Large intestine (tissue), 3 donors: ENCODE results near the gene ZNF784. TPM values are rescaled to one million over a fixed set of nuclear protein-coding genes. Genes with fewer than 3 reads are reported as not detected.
A peak's percentile ranks its signal among the peaks of the same experiment; 100 is the strongest.

Experiments used
- DNase-seq, 2 donors: peaks; one replicate each; pipeline versions ENCODE4 v3.0.0 to v3.0.0-alpha.2; 2013
- H3K27ac ChIP-seq: one replicate; pipeline ENCODE4 v1.5.1; 2013; ENCODE audit warnings: low read length
- H3K27me3 ChIP-seq: 2 replicates; pipeline ENCODE4 v1.6.1; 2013; ENCODE audit warnings: low read length; ENCODE audit not compliant: control insufficient read depth, insufficient read depth
- H3K36me3 ChIP-seq: 2 replicates; pipeline ENCODE4 v1.6.1; 2013; ENCODE audit warnings: low read length; ENCODE audit not compliant: control insufficient read depth, insufficient read depth
- H3K4me1 ChIP-seq: one replicate; pipeline ENCODE4 v1.6.1; 2013; ENCODE audit warnings: low read length; ENCODE audit not compliant: control insufficient read depth, insufficient read depth
- H3K4me3 ChIP-seq: one replicate; pipeline ENCODE4 v1.5.1; 2013; ENCODE audit warnings: low read length
- H3K9me3 ChIP-seq: one replicate; pipeline ENCODE4 v1.6.1; 2013; ENCODE audit warnings: mild to moderate bottlenecking, low read depth, low read length, moderate library complexity; ENCODE audit not compliant: control insufficient read depth
- WGBS: methylation state at CpG from one replicate; pipeline ENCODE4 v1.1.5; 2013; ENCODE audit warnings: low lambda C conversion rate; ENCODE audit not compliant: insufficient coverage; 5-methylcytosine and 5-hydroxymethylcytosine counted together
- polyA plus RNA-seq: library from polyadenylated mRNA; unstranded; fragments of 120-200 nt; gene quantifications from one replicate; pipeline ENCODE4 v1.2.1, GENCODE V29; 2013

The ZNF784 gene
- polyA plus RNA-seq, 1 donor = 15.6 TPM

GRCh38 chr19:55635856-55636440 is 11.6 kb upstream of the ZNF784 start:
- no CpG with 5 or more reads among the region's 7 CpGs for WGBS
- Histone ChIP-seq H3K36me3 (peaks cover 4% of the 10 kb centered on the region), H3K4me1 (peaks cover 17% of the 10 kb centered on the region), H3K27ac (no peak overlapping the region), H3K4me3 (peak overlapping the region; percentile 99), H3K9me3 (peaks cover 5% of the 10 kb centered on the region), H3K27me3 (no peaks in the 10 kb centered on the region)
- DNase-seq = no peak

DNA sequence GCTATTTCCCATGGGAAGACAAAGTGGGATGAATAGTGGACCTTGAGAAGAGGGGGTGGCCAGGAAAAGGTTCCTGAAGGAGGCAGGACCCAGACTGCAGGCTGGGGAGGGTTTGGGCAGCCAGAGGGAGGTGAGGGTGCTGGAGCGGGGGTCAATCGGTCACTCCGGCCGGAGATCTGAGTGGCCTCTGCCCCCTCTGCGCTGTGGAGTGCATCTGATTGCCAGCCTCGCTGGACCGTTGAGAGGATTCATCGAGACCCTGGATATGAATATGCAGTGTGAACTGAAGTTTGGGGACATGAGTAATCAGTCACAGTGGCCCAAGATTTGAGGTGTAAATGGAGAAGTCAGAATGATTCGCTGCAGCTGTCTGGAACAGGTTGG is 11.0 kb upstream of the ZNF784 start:
- Histone ChIP-seq H3K4me1 (peaks cover 15% of the 10 kb centered on the region), H3K36me3 (peaks cover 4% of the 10 kb centered on the region), H3K27me3 (no peaks in the 10 kb centered on the region), H3K9me3 (peaks cover 5% of the 10 kb centered on the region), H3K27ac (peak overlapping the region; percentile 94), H3K4me3 (peak overlapping the region; percentile 99)
- WGBS = 0% methylated on average over 3 of the region's 9 CpGs
- DNase-seq = peak in 1 of 2 donors; percentile 28

DNA sequence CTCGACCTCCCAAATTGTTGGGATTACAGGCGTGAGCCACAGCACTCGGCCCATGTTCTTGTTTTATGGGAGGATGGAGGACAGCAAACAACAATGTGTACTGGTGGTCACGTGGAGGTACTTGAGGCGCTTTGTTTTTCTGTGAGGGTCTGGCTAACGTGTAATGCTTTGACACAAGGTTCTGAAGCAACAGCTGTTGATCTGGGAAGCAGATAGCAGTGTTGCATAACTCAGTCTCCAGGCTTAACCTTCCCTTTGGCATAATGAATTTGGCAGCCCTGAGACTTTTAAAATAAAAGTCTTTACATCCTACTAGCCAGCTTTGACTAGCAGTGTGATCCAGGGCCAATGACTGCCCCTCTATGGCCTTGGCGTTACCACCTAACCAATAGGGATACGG is 9.5 kb upstream of the ZNF784 start:
- peaks cover 11% of the 10 kb centered on the region for H3K4me1 ChIP-seq
- H3K27ac ChIP-seq = no peak overlapping the region
- H3K9me3 ChIP-seq = no peaks in the 10 kb centered on the region
- H3K36me3 ChIP-seq = peaks cover 4% of the 10 kb centered on the region
- peak in 1 of 2 donors; percentile 1 for DNase-seq
- no peaks in the 10 kb centered on the region for H3K27me3 ChIP-seq
- WGBS = no CpG with 5 or more reads among the region's 8 CpGs
- no peak overlapping the region for H3K4me3 ChIP-seq

- Histone ChIP-seq H3K27ac (no peak overlapping the region), H3K9me3 (no peaks in the 10 kb centered on the region), H3K4me3 (no peak overlapping the region), H3K27me3 (no peaks in the 10 kb centered on the region), H3K4me1 (peaks cover 11% of the 10 kb centered on the region), H3K36me3 (no peaks in the 10 kb centered on the region)
- peak; percentile 86 to 93 for DNase-seq
- no CpG with 5 or more reads among the region's 3 CpGs for whole genome bisulfite sequencing
Measured at GRCh38 chr19:55632463-55632834, 8.1 kb upstream of the ZNF784 start.

GRCh38 chr19:55626350-55626749 is 2.0 kb upstream of the ZNF784 start:
- H3K36me3 ChIP-seq = peaks cover 6% of the 10 kb centered on the region
- no peaks in the 10 kb centered on the region for H3K9me3 ChIP-seq
- H3K4me1 ChIP-seq = peaks cover 14% of the 10 kb centered on the region
- no CpG with 5 or more reads among the region's 11 CpGs for WGBS
- H3K27me3 ChIP-seq = no peaks in the 10 kb centered on the region
- H3K27ac ChIP-seq = no peak overlapping the region
- no peak for DNase-seq
- H3K4me3 ChIP-seq = no peak overlapping the region

DNA sequence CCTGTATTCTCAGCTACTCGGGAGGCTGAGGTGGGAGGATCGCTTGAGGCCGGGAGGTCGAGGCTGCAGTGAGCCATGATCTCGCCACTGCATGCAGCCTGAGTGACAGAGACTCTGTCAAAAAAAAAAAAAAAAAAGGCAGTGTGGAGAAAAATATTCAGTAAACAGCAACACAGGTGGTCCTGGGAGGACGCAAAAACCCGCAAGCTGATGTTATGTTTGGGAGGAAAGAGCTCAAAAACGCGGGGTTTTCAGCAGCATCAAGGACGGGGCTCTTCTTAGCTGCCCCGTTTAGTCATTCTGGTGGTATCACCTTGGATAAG is 599 bp upstream of the ZNF784 start:
- H3K4me3 ChIP-seq = peak overlapping the region; percentile 75
- peaks cover 14% of the 10 kb centered on the region for H3K4me1 ChIP-seq
- H3K36me3 ChIP-seq = peaks cover 18% of the 10 kb centered on the region
- no CpG with 5 or more reads among the region's 11 CpGs for WGBS
- H3K27me3 ChIP-seq = no peaks in the 10 kb centered on the region
- no peaks in the 10 kb centered on the region for H3K9me3 ChIP-seq
- DNase-seq = no peak
- peak overlapping the region; percentile 96 for H3K27ac ChIP-seq

GRCh38 chr19:55623561-55623960 is 805 bp downstream of the ZNF784 start:
- peaks cover 18% of the 10 kb centered on the region for H3K36me3 ChIP-seq
- no peaks in the 10 kb centered on the region for H3K27me3 ChIP-seq
- peak overlapping the region; percentile 27 for H3K27ac ChIP-seq
- no peaks in the 10 kb centered on the region for H3K9me3 ChIP-seq
- H3K4me3 ChIP-seq = peak overlapping the region; percentile 33
- peak in 1 of 2 donors; percentile 2 for DNase-seq
- H3K4me1 ChIP-seq = peaks cover 14% of the 10 kb centered on the region
- WGBS = 67% methylated on average over 1 of the region's 7 CpGs

DNA sequence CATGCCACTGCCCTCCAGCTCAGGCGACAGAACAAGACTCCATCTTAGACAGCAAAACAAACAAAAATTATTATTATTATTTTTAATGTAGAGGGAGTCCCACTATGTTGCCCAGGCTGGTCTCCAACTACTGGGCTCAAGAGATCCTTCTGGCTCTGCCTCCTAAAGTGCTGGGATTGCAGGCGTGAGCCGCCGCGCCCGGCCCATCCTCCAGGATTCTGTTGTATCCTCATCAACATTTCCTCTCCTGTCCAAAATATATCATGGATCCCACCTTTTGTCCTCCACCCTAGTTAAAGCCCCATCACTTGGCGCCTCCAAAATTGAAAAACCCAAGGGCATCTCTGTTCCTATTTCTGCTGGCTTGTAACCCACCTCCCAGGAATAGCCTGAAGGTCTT is 1.2 kb downstream of the ZNF784 start:
- Histone ChIP-seq H3K27me3 (no peaks in the 10 kb centered on the region), H3K36me3 (peaks cover 18% of the 10 kb centered on the region), H3K4me3 (no peak overlapping the region), H3K27ac (no peak overlapping the region), H3K9me3 (no peaks in the 10 kb centered on the region), H3K4me1 (peaks cover 14% of the 10 kb centered on the region)
- no peak for DNase-seq
- no CpG with 5 or more reads among the region's 7 CpGs for WGBS

- H3K4me1 ChIP-seq = peaks cover 14% of the 10 kb centered on the region
Measured at GRCh38 chr19:55622242-55622969, 2.0 kb downstream of the ZNF784 start.

GRCh38 chr19:55621673-55622231 is 2.6 kb downstream of the ZNF784 start:
- Histone ChIP-seq H3K36me3 (peaks cover 27% of the 10 kb centered on the region), H3K9me3 (no peaks in the 10 kb centered on the region), H3K27ac (no peak overlapping the region), H3K27me3 (no peaks in the 10 kb centered on the region), H3K4me1 (peaks cover 14% of the 10 kb centered on the region), H3K4me3 (no peak overlapping the region)
- WGBS = 100% methylated on average over 4 of the region's 55 CpGs
- no peak for DNase-seq

More at GRCh38 chr19:55622242-55622969, 2.0 kb downstream of the ZNF784 start:
- Histone ChIP-seq H3K36me3 (peaks cover 21% of the 10 kb centered on the region), H3K4me3 (no peak overlapping the region), H3K9me3 (no peaks in the 10 kb centered on the region), H3K27ac (no peak overlapping the region), H3K27me3 (no peaks in the 10 kb centered on the region)
- WGBS = no CpG with 5 or more reads among the region's 40 CpGs
- DNase-seq = no peak
